SK-N-SH treated with all-trans-retinoic acid at 6 μM for 48 hours (cell line): ENCODE results near the gene FBXO3.

Experiments used
- ATAC-seq: fragments of 200-7000 bp; cut with Tn5 transposase; 3 replicates; pipeline ENCODE4 v1.9.1; 2020; ENCODE audit warnings: mild to moderate bottlenecking, moderate library complexity
- ARNTL ChIP-seq: fragments of 450-650 bp; formaldehyde crosslinking; IDR thresholded peaks from 2 replicates; pipeline ENCODE4 v1.5.0; 2020; ENCODE audit warnings: low read depth, mild to moderate bottlenecking, moderate library complexity, borderline replicate concordance
- BACH2 ChIP-seq: fragments of 250-450 bp; sonication (Bioruptor Pico); IDR thresholded peaks from 2 replicates; pipeline ENCODE4 v1.9.0; 2021; ENCODE audit warnings: mild to moderate bottlenecking, borderline replicate concordance
- CSDC2 ChIP-seq: fragments of 250-450 bp; sonication (Bioruptor Pico); IDR thresholded peaks from 2 replicates; pipeline ENCODE4 v1.5.0; 2020; ENCODE audit warnings: mild to moderate bottlenecking, moderate library complexity
- ESRRG ChIP-seq: fragments of 250-450 bp; sonication (Bioruptor Pico); IDR thresholded peaks from 2 replicates; pipeline ENCODE4 v1.6.1; 2021; ENCODE audit warnings: mild to moderate bottlenecking
- GLIS3 ChIP-seq: fragments of 250-450 bp; sonication (Bioruptor Pico); IDR thresholded peaks from 2 replicates; pipeline ENCODE4 v1.5.0; 2020; ENCODE audit warnings: mild to moderate bottlenecking, moderate library complexity
- ISL1 ChIP-seq: fragments of 250-450 bp; sonication (Bioruptor Pico); IDR thresholded peaks from 2 replicates; pipeline ENCODE4 v2.1.2; 2022; ENCODE audit warnings: mild to moderate bottlenecking, moderate library complexity
- OSR1 ChIP-seq: fragments of 250-450 bp; sonication (Bioruptor Pico); IDR thresholded peaks from 2 replicates; pipeline ENCODE4 v1.8.0; 2022; ENCODE audit warnings: moderate library complexity, mild to moderate bottlenecking, inconsistent platforms
- PPARA ChIP-seq: fragments of 250-450 bp; sonication (Bioruptor Pico); IDR thresholded peaks from 2 replicates; pipeline ENCODE4 v1.5.0; 2020; ENCODE audit warnings: mild to moderate bottlenecking, borderline replicate concordance
- RARB ChIP-seq: fragments of 250-450 bp; sonication (Bioruptor Pico); IDR thresholded peaks from 2 replicates; pipeline ENCODE4 v1.8.0; 2021; ENCODE audit warnings: mild to moderate bottlenecking, moderate library complexity
- SNAI2 ChIP-seq: fragments of 250-450 bp; sonication (Bioruptor Pico); IDR thresholded peaks from 2 replicates; pipeline ENCODE4 v1.5.0; 2020; ENCODE audit warnings: mild to moderate bottlenecking, moderate library complexity
- TCF4 ChIP-seq: fragments of 250-450 bp; sonication (Bioruptor Pico); IDR thresholded peaks from 2 replicates; pipeline ENCODE4 v1.8.0; 2021; ENCODE audit warnings: mild to moderate bottlenecking, moderate library complexity, borderline replicate concordance
- TOX ChIP-seq: fragments of 250-450 bp; sonication (Bioruptor Pico); IDR thresholded peaks from 2 replicates; pipeline ENCODE4 v1.8.0; 2021; ENCODE audit warnings: mild to moderate bottlenecking, moderate library complexity, borderline replicate concordance
- ZC3H10 ChIP-seq: fragments of 250-450 bp; sonication (Bioruptor Pico); IDR thresholded peaks from 2 replicates; pipeline ENCODE4 v1.5.1; 2021; ENCODE audit warnings: mild to moderate bottlenecking, moderate library complexity
- ZFP3 ChIP-seq: fragments of 250-450 bp; sonication (Bioruptor Pico); IDR thresholded peaks from 2 replicates; pipeline ENCODE4 v1.5.0; 2020; ENCODE audit warnings: mild to moderate bottlenecking, moderate library complexity
- ZFP30 ChIP-seq: fragments of 450-650 bp; formaldehyde crosslinking; IDR thresholded peaks from 2 replicates; pipeline ENCODE4 v1.5.0; 2022; ENCODE audit warnings: mild to moderate bottlenecking, moderate library complexity
- ZNF565 ChIP-seq: fragments of 450-650 bp; formaldehyde crosslinking; conservative IDR thresholded peaks from 2 replicates; pipeline ENCODE4 v1.5.0; 2020; ENCODE audit warnings: low read depth, mild to moderate bottlenecking, moderate library complexity
- ZNF70 ChIP-seq: fragments of 450-650 bp; formaldehyde crosslinking; IDR thresholded peaks from 2 replicates; pipeline ENCODE4 v1.5.0; 2020; ENCODE audit warnings: mild to moderate bottlenecking, moderate library complexity
- ZNF8 ChIP-seq: fragments of 450-650 bp; formaldehyde crosslinking; IDR thresholded peaks from 2 replicates; pipeline ENCODE4 v1.5.0; 2020; ENCODE audit warnings: mild to moderate bottlenecking, moderate library complexity
- TF ChIP-seq, protein P1 (sequence below): fragments of 250-450 bp; sonication (Bioruptor Pico); IDR thresholded peaks from 2 replicates; pipeline ENCODE4 v1.8.0; 2020; ENCODE audit warnings: mild to moderate bottlenecking, moderate library complexity, borderline replicate concordance
- TF ChIP-seq, protein P2 (sequence below): fragments of 250-450 bp; sonication (Bioruptor Pico); IDR thresholded peaks from 2 replicates; pipeline ENCODE4 v1.8.0; 2021; ENCODE audit warnings: low read depth, mild to moderate bottlenecking, moderate library complexity, borderline replicate concordance

The FBXO3 gene

DNA sequence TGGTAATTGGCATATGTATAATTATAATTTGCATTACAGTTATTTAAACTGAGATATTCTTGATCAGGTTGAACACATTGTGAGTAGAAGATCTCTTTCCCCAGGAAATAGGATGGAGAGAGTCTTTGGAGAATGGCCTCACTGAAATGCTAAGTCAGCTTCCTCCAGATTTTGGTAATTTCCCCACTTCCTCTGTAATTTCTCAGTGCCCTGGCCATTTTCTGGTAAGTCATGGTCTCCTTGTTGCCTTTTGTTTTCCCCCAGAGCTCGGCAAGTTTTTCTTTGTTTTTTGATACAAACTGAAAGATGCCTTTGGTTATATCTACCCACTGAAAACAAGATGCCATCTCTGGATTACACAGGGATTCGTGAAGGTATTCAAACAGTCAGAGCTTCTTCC lies 12.8 kb upstream of the FBXO3 start (continued):
- TF ChIP-seq, protein P1, sequence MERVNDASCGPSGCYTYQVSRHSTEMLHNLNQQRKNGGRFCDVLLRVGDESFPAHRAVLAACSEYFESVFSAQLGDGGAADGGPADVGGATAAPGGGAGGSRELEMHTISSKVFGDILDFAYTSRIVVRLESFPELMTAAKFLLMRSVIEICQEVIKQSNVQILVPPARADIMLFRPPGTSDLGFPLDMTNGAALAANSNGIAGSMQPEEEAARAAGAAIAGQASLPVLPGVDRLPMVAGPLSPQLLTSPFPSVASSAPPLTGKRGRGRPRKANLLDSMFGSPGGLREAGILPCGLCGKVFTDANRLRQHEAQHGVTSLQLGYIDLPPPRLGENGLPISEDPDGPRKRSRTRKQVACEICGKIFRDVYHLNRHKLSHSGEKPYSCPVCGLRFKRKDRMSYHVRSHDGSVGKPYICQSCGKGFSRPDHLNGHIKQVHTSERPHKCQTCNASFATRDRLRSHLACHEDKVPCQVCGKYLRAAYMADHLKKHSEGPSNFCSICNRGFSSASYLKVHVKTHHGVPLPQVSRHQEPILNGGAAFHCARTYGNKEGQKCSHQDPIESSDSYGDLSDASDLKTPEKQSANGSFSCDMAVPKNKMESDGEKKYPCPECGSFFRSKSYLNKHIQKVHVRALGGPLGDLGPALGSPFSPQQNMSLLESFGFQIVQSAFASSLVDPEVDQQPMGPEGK (CRISPR knock-in tag): no peak
- TF ChIP-seq ISL1 (CRISPR knock-in tag) (no peak), ZC3H10 (CRISPR knock-in tag) (no peak), OSR1 (CRISPR knock-in tag) (no peak)

DNA sequence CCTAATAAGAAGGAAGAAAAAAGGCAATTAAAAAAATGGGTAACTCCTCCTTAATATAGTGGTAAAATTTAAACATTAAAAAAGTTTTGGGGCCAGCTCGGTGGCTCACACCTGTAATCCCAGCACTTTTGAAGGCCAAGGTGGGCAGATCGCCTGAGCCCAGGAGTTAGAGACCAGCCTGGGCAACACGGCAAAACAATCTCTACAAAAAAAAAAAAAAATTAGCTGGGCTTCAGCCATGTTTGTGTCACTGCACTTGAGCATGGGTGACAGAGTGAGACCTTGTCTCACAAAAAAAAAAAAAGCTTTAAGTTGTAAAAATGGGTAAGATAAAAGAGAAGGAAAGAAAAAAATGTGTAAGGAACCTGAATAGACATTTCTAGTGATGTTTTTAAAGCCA lies 11.3 kb upstream of the FBXO3 start:
- ATAC-seq: no peak
- TF ChIP-seq CSDC2 (CRISPR knock-in tag) (no peak), OSR1 (CRISPR knock-in tag) (no peak), RARB (CRISPR knock-in tag) (no peak), ZNF565 (CRISPR knock-in tag) (no peak), TOX (no peak), ZFP3 (CRISPR knock-in tag) (no peak), ZNF70 (CRISPR knock-in tag) (no peak), ZC3H10 (CRISPR knock-in tag) (no peak), ARNTL (CRISPR knock-in tag) (no peak), GLIS3 (CRISPR knock-in tag) (no peak), BACH2 (CRISPR knock-in tag) (no peak), TCF4 (CRISPR knock-in tag) (no peak)
- TF ChIP-seq, protein P2, sequence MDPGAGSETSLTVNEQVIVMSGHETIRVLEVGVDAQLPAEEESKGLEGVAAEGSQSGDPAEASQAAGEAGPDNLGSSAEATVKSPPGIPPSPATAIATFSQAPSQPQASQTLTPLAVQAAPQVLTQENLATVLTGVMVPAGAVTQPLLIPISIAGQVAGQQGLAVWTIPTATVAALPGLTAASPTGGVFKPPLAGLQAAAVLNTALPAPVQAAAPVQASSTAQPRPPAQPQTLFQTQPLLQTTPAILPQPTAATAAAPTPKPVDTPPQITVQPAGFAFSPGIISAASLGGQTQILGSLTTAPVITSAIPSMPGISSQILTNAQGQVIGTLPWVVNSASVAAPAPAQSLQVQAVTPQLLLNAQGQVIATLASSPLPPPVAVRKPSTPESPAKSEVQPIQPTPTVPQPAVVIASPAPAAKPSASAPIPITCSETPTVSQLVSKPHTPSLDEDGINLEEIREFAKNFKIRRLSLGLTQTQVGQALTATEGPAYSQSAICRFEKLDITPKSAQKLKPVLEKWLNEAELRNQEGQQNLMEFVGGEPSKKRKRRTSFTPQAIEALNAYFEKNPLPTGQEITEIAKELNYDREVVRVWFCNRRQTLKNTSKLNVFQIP (CRISPR knock-in tag): no peak

DNA sequence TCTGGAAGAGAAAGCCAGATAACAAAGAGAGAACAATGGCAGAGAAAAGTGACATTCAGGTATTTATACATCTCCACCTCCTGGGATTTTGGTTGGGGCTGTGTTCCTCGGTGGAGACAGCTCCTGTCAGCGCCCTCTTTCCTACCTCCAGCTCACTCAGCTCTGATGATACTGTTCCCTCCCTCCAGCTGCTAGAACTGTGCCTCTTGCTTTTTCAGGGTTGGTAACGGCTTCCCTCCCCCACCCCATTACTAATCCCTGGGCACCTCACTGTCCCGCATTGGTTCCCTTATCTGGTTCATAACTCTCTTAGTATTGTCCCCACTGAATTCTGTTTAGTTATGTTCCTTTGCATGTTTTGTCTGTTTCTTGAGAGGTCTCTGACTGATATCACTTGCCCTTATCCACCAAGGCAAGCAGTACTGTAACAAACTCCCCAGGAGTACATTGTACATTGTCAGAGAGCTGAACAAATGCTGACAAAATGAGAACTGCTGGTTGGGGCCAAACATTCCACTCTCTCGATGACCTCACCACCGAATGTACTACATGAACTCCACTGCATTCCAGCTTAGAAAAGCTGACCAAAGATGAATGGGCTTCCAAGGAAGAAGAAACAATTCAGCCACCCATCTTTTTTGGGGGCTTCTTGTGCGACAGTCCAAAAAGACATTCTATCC lies 5.7 kb upstream of the FBXO3 start:
- ATAC-seq: peak; percentile 77
- TF ChIP-seq ZFP3 (CRISPR knock-in tag) (no peak), ISL1 (CRISPR knock-in tag) (no peak), ZNF8 (no peak), ARNTL (CRISPR knock-in tag) (no peak), OSR1 (CRISPR knock-in tag) (no peak), ESRRG (no peak), SNAI2 (CRISPR knock-in tag) (no peak), ZNF565 (CRISPR knock-in tag) (no peak), ZFP30 (CRISPR knock-in tag) (no peak), TCF4 (CRISPR knock-in tag) (no peak), GLIS3 (CRISPR knock-in tag) (no peak), BACH2 (CRISPR knock-in tag) (no peak), RARB (CRISPR knock-in tag) (no peak), CSDC2 (CRISPR knock-in tag) (no peak), ZNF70 (CRISPR knock-in tag) (no peak)
- TF ChIP-seq, protein P1 (CRISPR knock-in tag): no peak
- TF ChIP-seq, protein P2 (CRISPR knock-in tag): no peak

DNA sequence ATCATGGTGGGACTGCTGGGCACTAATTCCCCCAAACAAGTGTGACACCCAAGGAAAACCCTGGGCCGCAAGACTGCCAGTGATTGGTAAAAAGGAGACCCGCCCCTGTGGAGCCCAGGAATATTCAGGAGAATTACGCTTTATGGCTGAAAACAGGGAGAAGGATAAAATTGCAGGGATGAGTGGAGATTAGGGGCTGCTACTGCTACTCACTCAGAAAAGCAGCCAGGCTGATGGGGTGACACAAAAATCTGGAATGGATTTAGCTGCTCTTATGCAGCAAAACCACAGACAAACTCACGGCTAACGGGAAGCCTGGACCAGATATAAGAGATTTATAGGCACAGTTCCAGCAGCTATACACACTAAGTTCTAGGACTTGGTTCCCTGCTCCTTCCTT lies 4.4 kb upstream of the FBXO3 start:
- ATAC-seq: peak; percentile 66
- TF ChIP-seq ISL1 (CRISPR knock-in tag): no peak
- no peak for TF ChIP-seq ZC3H10 (CRISPR knock-in tag)
- TF ChIP-seq ARNTL (CRISPR knock-in tag): no peak
- TF ChIP-seq TOX: no peak
- TF ChIP-seq, protein P1 (CRISPR knock-in tag): no peak
- TF ChIP-seq CSDC2 (CRISPR knock-in tag): no peak
- TF ChIP-seq RARB (CRISPR knock-in tag): no peak
- TF ChIP-seq ZNF8: no peak
- TF ChIP-seq OSR1 (CRISPR knock-in tag): no peak
- TF ChIP-seq ZNF565 (CRISPR knock-in tag): no peak
- TF ChIP-seq TCF4 (CRISPR knock-in tag): no peak
- TF ChIP-seq PPARA (CRISPR knock-in tag): no peak
- no peak for TF ChIP-seq ZFP30 (CRISPR knock-in tag)
- no peak for TF ChIP-seq BACH2 (CRISPR knock-in tag)
- TF ChIP-seq, all 23 proteins: peak for 0
